DOHH2 (cell line): ENCODE data around the gene DNTT.
"Not testable (repeated sequence)": the region's sequence is repeated elsewhere in the genome, so short reads cannot be mapped to it uniquely, and the experiment has no call there.

Source experiments
- EZH2phosphoT487 ChIP-seq: fragments of 200-600 bp; sonication (generic); IDR thresholded peaks from 2 replicates; pipeline ENCODE4 v1.6.1; 2017; ENCODE audit warnings: borderline replicate concordance, mild to moderate bottlenecking, antibody characterized with exemption, low read length, moderate library complexity, mixed read lengths
- TF ChIP-seq, protein P1 (sequence below): fragments of 200-600 bp; sonication (generic); IDR thresholded peaks from one replicate; pipeline ENCODE4 v1.5.1; 2014; ENCODE audit warnings: antibody characterized with exemption, mild to moderate bottlenecking, low read depth, low read length; ENCODE audit not compliant: poor library complexity, severe bottlenecking

DNA sequence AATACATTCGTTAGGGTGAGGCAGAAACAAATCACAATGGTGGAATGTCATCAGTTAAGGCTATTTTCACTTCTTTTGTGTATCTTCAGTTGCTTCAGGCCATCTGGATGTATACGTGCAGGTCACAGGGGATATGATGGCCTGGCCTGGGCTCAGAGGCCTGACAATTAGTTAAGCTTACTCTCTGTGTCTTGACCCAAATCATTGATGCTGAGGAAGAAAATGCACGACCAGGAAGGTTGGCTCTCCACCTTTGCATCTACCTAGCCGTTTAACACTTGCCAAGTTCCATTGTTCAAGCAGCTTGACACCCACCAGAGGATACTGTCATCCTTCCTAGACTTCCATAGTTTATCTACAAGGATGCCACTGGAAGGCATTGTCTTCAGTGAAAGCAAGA lies 4.6 kb downstream of the DNTT start:
- TF ChIP-seq, protein P1, sequence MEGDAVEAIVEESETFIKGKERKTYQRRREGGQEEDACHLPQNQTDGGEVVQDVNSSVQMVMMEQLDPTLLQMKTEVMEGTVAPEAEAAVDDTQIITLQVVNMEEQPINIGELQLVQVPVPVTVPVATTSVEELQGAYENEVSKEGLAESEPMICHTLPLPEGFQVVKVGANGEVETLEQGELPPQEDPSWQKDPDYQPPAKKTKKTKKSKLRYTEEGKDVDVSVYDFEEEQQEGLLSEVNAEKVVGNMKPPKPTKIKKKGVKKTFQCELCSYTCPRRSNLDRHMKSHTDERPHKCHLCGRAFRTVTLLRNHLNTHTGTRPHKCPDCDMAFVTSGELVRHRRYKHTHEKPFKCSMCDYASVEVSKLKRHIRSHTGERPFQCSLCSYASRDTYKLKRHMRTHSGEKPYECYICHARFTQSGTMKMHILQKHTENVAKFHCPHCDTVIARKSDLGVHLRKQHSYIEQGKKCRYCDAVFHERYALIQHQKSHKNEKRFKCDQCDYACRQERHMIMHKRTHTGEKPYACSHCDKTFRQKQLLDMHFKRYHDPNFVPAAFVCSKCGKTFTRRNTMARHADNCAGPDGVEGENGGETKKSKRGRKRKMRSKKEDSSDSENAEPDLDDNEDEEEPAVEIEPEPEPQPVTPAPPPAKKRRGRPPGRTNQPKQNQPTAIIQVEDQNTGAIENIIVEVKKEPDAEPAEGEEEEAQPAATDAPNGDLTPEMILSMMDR: not testable (repeated sequence)
- not testable (repeated sequence) for TF ChIP-seq EZH2phosphoT487
